GM12878 (cell line): ENCODE measurements around the gene NPBWR2. TPM values are rescaled to one million over a fixed set of nuclear protein-coding genes. Genes with fewer than 3 reads are reported as not detected.

ENCODE experiments used
- ATAC-seq: fragments of 200-7000 bp; cut with Tn5 transposase; 3 replicates; pipeline ENCODE4 v1.9.1; 2020; ENCODE audit warnings: mild to moderate bottlenecking, moderate library complexity
- BruUV-seq: library from RNA; stranded (reverse); fragments of 400-500 nt; replicated peaks from 2 replicates; lab custom pipeline; 2021; lab: Mats Ljungman, UMichigan
- CTCF ChIA-PET: fragments of 300-600 bp; sonication (Branson Sonifier 250); formaldehyde crosslinking; extraction: SDS; loops from one replicate; lab custom pipeline; 2021; ENCODE audit warnings: inconsistent platforms; lab: Yijun Ruan, JAX
- POLR2A ChIA-PET: fragments of 350-600 bp; formaldehyde crosslinking; extraction: SDS; loops from one replicate; lab custom pipeline; 2021; ENCODE audit warnings: inconsistent platforms; lab: Charles Lee
- RAD21 ChIA-PET: fragments of 300-600 bp; sonication (Branson Sonifier 250); formaldehyde crosslinking; loops from one replicate; lab custom pipeline; 2023; ENCODE audit warnings: antibody characterized with exemption; ENCODE audit not compliant: unreplicated experiment; lab: Charles Lee
- SMC1A ChIA-PET: fragments of 300-600 bp; sonication (Branson Sonifier 250); formaldehyde crosslinking; loops from one replicate; lab custom pipeline; 2023; ENCODE audit not compliant: unreplicated experiment, uncharacterized antibody; lab: Charles Lee
- DNase-seq: peaks from one replicate; pipeline ENCODE4 v3.0.0-alpha.2; 2011; ENCODE audit warnings: low read depth, low spot score
- FAIRE-seq: peaks from 3 replicates; lab custom pipeline; 2011; peaks lifted over from hg19 to GRCh38; lab: Jason Lieb, UNC
- H2AFZ ChIP-seq: 2 replicates; pipeline ENCODE4 v1.6.0; 2011; ENCODE audit warnings: low read depth, low read length, control low read depth; ENCODE audit not compliant: control insufficient read depth
- H3K27ac ChIP-seq: 2 replicates; pipeline ENCODE4 v1.5.1; 2011; ENCODE audit warnings: control low read depth; ENCODE audit not compliant: control insufficient read depth, insufficient read depth
- H3K27me3 ChIP-seq, 2 experiments: replicated peaks in 1 of 2; 2 replicates each; pipeline versions ENCODE4 v1.6.0 to v1.6.1; 2011; ENCODE audit warnings: low read length in 1 of 2; ENCODE audit not compliant: control insufficient read depth in 2 of 2, insufficient read depth in 2 of 2
- H3K36me3 ChIP-seq, 2 experiments: 2 replicates each; pipeline ENCODE4 v1.5.1; 2011; ENCODE audit warnings: low read length in 1 of 2; ENCODE audit not compliant: control insufficient read depth in 2 of 2, insufficient read depth in 2 of 2
- H3K4me1 ChIP-seq: 2 replicates; pipeline ENCODE4 v1.6.1; 2011; ENCODE audit warnings: mild to moderate bottlenecking, low read length, moderate library complexity, mixed read lengths; ENCODE audit not compliant: control insufficient read depth, insufficient read depth
- H3K4me2 ChIP-seq: 2 replicates; pipeline ENCODE4 v1.6.0; 2011; ENCODE audit warnings: control low read depth; ENCODE audit not compliant: control insufficient read depth, insufficient read depth
- H3K4me3 ChIP-seq: fragments of 200-600 bp; sonication (generic); 2 replicates; pipeline ENCODE4 v1.5.1; 2016
- H3K79me2 ChIP-seq: 2 replicates; pipeline ENCODE4 v1.6.0; 2011; ENCODE audit warnings: low read length; ENCODE audit not compliant: control insufficient read depth, insufficient read depth
- H3K9ac ChIP-seq: 2 replicates; pipeline ENCODE4 v1.8.0; 2011; ENCODE audit warnings: low read length, control low read depth, mixed read lengths; ENCODE audit not compliant: control insufficient read depth, insufficient read depth
- H3K9me3 ChIP-seq: replicated peaks from 3 replicates; pipeline ENCODE4 v1.5.1; 2011; ENCODE audit warnings: mild to moderate bottlenecking, low read length; ENCODE audit not compliant: control insufficient read depth, insufficient read depth
- H4K20me1 ChIP-seq: 2 replicates; pipeline ENCODE4 v1.6.0; 2011; ENCODE audit not compliant: control insufficient read depth, insufficient read depth
- CBX5 ChIP-seq: sonication (generic); IDR thresholded peaks from 2 replicates; pipeline ENCODE4 v1.6.1; 2016; ENCODE audit warnings: low read depth, moderate library complexity, mild to moderate bottlenecking, inconsistent platforms
- CHD2 ChIP-seq: IDR thresholded peaks from 2 replicates; pipeline ENCODE4 v1.6.1; 2011; ENCODE audit warnings: low read depth, low read length, improper control_type of control experiment, borderline replicate concordance
- CREB1 ChIP-seq: IDR thresholded peaks from 2 replicates; pipeline ENCODE4 v1.6.1; 2012; ENCODE audit warnings: low read depth, mild to moderate bottlenecking, inconsistent platforms
- IKZF2 ChIP-seq, 2 experiments: fragments of 450-650 bp; IDR thresholded peaks; 2 replicates each; pipeline ENCODE4 v1.6.1; 2017; ENCODE audit warnings: mild to moderate bottlenecking in 2 of 2, moderate library complexity in 2 of 2
- NR2C1 ChIP-seq: fragments of 450-650 bp; IDR thresholded peaks from 2 replicates; pipeline ENCODE4 v1.6.1; 2017; ENCODE audit warnings: antibody characterized with exemption, mild to moderate bottlenecking, moderate library complexity
- RBBP5 ChIP-seq: fragments of 200-600 bp; sonication (generic); conservative IDR thresholded peaks from 2 replicates; pipeline ENCODE4 v1.6.1; 2016
- SIX5 ChIP-seq: IDR thresholded peaks from 2 replicates; pipeline ENCODE4 v1.6.1; 2011; ENCODE audit warnings: mild to moderate bottlenecking, low read depth, low read length, moderate library complexity; ENCODE audit not compliant: severe bottlenecking
- SPI1 ChIP-seq: IDR thresholded peaks from 2 replicates; pipeline ENCODE4 v1.6.1; 2011; ENCODE audit warnings: low read depth, mild to moderate bottlenecking, low read length, moderate library complexity, borderline replicate concordance; ENCODE audit not compliant: insufficient read depth
- SREBF2 ChIP-seq: IDR thresholded peaks from 2 replicates; pipeline ENCODE4 v1.6.1; 2012; ENCODE audit warnings: mild to moderate bottlenecking, low read length
- WGBS: methylation state at CpG from one replicate; pipeline ENCODE4 v1.1.6; 2016; ENCODE audit warnings: low lambda C conversion rate; ENCODE audit not compliant: insufficient replicate concordance, insufficient coverage; ENCODE audit errors: missing lambda C conversion rate; 5-methylcytosine and 5-hydroxymethylcytosine counted together
- in situ Hi-C: fragments of 300-500 bp; cut with MboI; formaldehyde crosslinking; loops from 9 replicates; pipeline ENCODE4 v1.14.3; 2018; ENCODE audit warnings: mixed read lengths
- intact Hi-C: fragments of 100-400 bp; cut with micrococcal nuclease; formaldehyde crosslinking; loops from one replicate; pipeline ENCODE4 v1.14.2; 2022; ENCODE audit not compliant: unreplicated experiment
- polyA plus RNA-seq, 11 experiments: library from polyadenylated mRNA; depleted of rRNA in 4 of 11; unstranded in 6 of 11; stranded (reverse) in 5 of 11; fragments of >200 nt; fragmentation: Nextera tagmentation in 4 of 11; fragmentation: Illumina TruSeq in 1 of 11; extraction: Ambion mirVana in 4 of 11; extraction: Trizol in 1 of 11; gene quantifications; 1 replicate in 1 of 11; 2 replicates in 10 of 11; pipeline versions ENCODE4 v1.2.1 to v1.2.3, GENCODE V29; 2011 to 2016; ENCODE audit warnings: inconsistent platforms in 2 of 11, missing spikeins in 2 of 11, low read depth in 1 of 11
- total RNA-seq, 4 experiments: library from RNA; depleted of rRNA in 3 of 4; stranded (reverse); fragments of >200 nt in 3 of 4; fragmentation: Illumina TruSeq in 1 of 4; extraction: Trizol in 1 of 4; gene quantifications; 2 replicates each; pipeline versions ENCODE4 v1.2.1 to v1.2.3, GENCODE V29; 2013 to 2021
- TF ChIP-seq, protein P1 (sequence below): IDR thresholded peaks from 2 replicates; pipeline ENCODE4 v1.6.1; 2011; ENCODE audit warnings: borderline replicate concordance, low read depth, mild to moderate bottlenecking, moderate library complexity, low read length; ENCODE audit not compliant: insufficient read depth, poor library complexity, severe bottlenecking
- TF ChIP-seq, protein P2 (sequence below): fragments of 450-650 bp; IDR thresholded peaks from 2 replicates; pipeline ENCODE4 v1.6.1; 2018; ENCODE audit warnings: mild to moderate bottlenecking, low read depth, moderate library complexity; ENCODE audit not compliant: partially characterized antibody
- TF ChIP-seq, protein P3 (sequence below): fragments of 450-650 bp; IDR thresholded peaks from 2 replicates; pipeline ENCODE4 v1.6.1; 2017; ENCODE audit warnings: mild to moderate bottlenecking, moderate library complexity
- TF ChIP-seq, protein P4 (sequence below): IDR thresholded peaks from 2 replicates; pipeline ENCODE4 v1.6.1; 2011; ENCODE audit warnings: mild to moderate bottlenecking, low read depth, low read length, moderate library complexity; ENCODE audit not compliant: insufficient replicate concordance

The NPBWR2 gene
- total and polyA plus RNA-seq, 10 of the 15 experiments (the other 5 are each of a cell fraction or from before 2014, with no cell fraction given) = not detected

DNA sequence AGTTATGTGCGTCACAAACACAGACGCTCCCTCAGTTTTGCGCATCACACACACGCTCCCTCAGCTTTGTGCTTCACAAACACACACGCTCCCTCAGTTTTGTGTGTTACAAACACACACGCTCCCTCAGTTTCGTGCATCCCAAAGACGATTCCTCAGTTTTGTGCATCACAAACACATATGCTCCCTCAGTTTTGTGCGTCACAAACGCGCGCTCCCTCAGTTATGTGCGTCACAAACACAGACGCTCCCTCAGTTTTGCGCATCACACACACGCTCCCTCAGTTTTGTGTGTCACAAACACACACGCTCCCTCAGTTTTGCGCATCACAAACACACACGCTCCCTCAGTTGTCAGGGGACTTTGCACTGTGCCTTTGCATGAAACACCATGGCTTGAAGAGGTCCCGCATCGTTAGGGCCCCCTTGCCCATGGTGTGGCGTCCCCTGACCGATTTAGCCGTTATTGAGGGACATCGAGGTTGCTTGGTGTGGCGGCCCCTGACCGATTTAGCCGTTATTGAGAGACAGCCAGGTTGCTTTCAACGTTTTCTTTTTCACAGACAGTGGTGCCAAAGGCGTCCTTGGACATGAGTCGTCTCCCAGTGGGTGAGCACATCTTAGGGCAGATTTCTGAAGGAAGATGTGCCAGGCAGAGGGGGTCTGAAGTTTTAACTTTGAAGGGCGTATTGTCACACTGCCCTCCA is 28.8 kb upstream of the NPBWR2 start:
- in situ Hi-C loops = no loop called here
- CTCF ChIA-PET = no interaction called here
- no peak overlapping the region for H2AFZ ChIP-seq
- no peak overlapping the region for H3K27ac ChIP-seq
- H4K20me1 ChIP-seq = no peaks in the 10 kb centered on the region
- FAIRE-seq (no peak), DNase-seq (no peak), ATAC-seq (no peak)
- intact Hi-C loops = no loop called here
- POLR2A ChIA-PET = no interaction called here
- H3K4me1 ChIP-seq = no peaks in the 10 kb centered on the region
- H3K36me3 ChIP-seq = no peaks in the 10 kb centered on the region
- H3K9ac ChIP-seq = no peak overlapping the region
- RAD21 ChIA-PET = no interaction called here
- no peak overlapping the region for H3K4me3 ChIP-seq
- BruUV-seq = no TSS peak
- no peaks in the 10 kb centered on the region for H3K9me3 ChIP-seq
- H3K79me2 ChIP-seq = no peaks in the 10 kb centered on the region
- SMC1A ChIA-PET = no interaction called here
- H3K4me2 ChIP-seq = no peak overlapping the region
- H3K27me3 ChIP-seq = peaks cover 1 to 4% of the 10 kb centered on the region in 2 experiments
- 73% methylated on average over 29 of the region's 32 CpGs for WGBS
- TF ChIP-seq, protein P1, sequence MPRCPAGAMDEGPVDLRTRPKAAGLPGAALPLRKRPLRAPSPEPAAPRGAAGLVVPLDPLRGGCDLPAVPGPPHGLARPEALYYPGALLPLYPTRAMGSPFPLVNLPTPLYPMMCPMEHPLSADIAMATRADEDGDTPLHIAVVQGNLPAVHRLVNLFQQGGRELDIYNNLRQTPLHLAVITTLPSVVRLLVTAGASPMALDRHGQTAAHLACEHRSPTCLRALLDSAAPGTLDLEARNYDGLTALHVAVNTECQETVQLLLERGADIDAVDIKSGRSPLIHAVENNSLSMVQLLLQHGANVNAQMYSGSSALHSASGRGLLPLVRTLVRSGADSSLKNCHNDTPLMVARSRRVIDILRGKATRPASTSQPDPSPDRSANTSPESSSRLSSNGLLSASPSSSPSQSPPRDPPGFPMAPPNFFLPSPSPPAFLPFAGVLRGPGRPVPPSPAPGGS = no peak
- TF ChIP-seq CREB1 (no peak), CBX5 (no peak), NR2C1 (no peak), IKZF2 (IDR thresholded peaks at IDR 0.05) (no peak), CHD2 (no peak), RBBP5 (no peak), SIX5 (no peak), SREBF2 (no peak), SPI1 (no peak)
- TF ChIP-seq, protein P2, sequence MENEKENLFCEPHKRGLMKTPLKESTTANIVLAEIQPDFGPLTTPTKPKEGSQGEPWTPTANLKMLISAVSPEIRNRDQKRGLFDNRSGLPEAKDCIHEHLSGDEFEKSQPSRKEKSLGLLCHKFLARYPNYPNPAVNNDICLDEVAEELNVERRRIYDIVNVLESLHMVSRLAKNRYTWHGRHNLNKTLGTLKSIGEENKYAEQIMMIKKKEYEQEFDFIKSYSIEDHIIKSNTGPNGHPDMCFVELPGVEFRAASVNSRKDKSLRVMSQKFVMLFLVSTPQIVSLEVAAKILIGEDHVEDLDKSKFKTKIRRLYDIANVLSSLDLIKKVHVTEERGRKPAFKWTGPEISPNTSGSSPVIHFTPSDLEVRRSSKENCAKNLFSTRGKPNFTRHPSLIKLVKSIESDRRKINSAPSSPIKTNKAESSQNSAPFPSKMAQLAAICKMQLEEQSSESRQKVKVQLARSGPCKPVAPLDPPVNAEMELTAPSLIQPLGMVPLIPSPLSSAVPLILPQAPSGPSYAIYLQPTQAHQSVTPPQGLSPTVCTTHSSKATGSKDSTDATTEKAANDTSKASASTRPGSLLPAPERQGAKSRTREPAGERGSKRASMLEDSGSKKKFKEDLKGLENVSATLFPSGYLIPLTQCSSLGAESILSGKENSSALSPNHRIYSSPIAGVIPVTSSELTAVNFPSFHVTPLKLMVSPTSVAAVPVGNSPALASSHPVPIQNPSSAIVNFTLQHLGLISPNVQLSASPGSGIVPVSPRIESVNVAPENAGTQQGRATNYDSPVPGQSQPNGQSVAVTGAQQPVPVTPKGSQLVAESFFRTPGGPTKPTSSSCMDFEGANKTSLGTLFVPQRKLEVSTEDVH = no peak
- TF ChIP-seq, protein P3, sequence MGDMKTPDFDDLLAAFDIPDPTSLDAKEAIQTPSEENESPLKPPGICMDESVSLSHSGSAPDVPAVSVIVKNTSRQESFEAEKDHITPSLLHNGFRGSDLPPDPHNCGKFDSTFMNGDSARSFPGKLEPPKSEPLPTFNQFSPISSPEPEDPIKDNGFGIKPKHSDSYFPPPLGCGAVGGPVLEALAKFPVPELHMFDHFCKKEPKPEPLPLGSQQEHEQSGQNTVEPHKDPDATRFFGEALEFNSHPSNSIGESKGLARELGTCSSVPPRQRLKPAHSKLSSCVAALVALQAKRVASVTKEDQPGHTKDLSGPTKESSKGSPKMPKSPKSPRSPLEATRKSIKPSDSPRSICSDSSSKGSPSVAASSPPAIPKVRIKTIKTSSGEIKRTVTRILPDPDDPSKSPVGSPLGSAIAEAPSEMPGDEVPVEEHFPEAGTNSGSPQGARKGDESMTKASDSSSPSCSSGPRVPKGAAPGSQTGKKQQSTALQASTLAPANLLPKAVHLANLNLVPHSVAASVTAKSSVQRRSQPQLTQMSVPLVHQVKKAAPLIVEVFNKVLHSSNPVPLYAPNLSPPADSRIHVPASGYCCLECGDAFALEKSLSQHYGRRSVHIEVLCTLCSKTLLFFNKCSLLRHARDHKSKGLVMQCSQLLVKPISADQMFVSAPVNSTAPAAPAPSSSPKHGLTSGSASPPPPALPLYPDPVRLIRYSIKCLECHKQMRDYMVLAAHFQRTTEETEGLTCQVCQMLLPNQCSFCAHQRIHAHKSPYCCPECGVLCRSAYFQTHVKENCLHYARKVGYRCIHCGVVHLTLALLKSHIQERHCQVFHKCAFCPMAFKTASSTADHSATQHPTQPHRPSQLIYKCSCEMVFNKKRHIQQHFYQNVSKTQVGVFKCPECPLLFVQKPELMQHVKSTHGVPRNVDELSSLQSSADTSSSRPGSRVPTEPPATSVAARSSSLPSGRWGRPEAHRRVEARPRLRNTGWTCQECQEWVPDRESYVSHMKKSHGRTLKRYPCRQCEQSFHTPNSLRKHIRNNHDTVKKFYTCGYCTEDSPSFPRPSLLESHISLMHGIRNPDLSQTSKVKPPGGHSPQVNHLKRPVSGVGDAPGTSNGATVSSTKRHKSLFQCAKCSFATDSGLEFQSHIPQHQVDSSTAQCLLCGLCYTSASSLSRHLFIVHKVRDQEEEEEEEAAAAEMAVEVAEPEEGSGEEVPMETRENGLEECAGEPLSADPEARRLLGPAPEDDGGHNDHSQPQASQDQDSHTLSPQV = no peak
- TF ChIP-seq, protein P4, sequence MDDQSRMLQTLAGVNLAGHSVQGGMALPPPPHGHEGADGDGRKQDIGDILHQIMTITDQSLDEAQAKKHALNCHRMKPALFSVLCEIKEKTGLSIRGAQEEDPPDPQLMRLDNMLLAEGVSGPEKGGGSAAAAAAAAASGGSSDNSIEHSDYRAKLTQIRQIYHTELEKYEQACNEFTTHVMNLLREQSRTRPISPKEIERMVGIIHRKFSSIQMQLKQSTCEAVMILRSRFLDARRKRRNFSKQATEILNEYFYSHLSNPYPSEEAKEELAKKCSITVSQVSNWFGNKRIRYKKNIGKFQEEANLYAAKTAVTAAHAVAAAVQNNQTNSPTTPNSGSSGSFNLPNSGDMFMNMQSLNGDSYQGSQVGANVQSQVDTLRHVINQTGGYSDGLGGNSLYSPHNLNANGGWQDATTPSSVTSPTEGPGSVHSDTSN = no peak
